Left renal pelvis (tissue), 4 donors: ENCODE results near the gene LRFN2. TPM values are rescaled to one million over a fixed set of nuclear protein-coding genes. Genes with fewer than 3 reads are reported as not detected.
A peak's percentile ranks its signal among the peaks of the same experiment; 100 is the strongest.

Experiments used
- DNase-seq, 4 donors: peaks; one replicate each; pipeline ENCODE4 v3.0.0-alpha.2; 2013; ENCODE audit warnings: low read depth in 4 of 4, low spot score in 3 of 4
- polyA plus RNA-seq, 4 donors: library from polyadenylated mRNA; unstranded; fragments of 120-200 nt; gene quantifications; one replicate each; pipeline ENCODE4 v1.2.1, GENCODE V29; 2013; ENCODE audit not compliant: insufficient read length in 4 of 4

LRFN2 gene
- polyA plus RNA-seq, 4 donors: 0.85 to 1.1 (median 1.1) TPM

DNA sequence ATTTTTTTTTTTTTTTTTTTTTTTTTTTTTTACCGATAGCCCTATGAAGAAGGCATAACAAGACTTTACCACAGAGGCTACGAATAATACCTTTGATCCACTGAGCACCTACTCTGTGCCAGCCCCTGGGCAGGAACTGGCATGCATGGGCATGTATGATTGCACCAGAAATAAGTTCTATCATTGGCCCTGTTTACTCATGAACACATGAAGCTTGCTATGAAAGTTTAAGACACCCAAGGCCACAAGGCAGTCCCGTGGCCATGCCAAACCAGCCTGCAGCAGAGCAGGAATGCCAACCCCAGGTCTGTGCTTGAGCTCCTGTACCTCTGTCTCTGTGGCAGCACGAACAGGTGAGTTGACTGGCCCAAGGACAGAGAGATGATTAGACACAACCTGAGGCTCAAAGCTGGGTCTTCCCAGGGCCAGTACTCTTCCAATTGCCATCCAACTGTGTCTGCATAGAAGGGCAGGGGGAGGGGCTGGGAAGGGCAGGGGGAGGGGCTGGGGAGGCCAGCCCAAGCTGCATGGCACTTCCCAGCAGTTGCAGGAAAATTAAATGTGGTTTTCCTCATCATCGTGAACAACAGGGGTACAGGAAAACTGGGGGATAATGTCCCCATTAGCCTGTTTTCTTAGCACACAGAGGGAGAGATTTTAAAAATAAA lies 63.5 kb downstream of the LRFN2 start:
- DNase-seq: no peak

DNA sequence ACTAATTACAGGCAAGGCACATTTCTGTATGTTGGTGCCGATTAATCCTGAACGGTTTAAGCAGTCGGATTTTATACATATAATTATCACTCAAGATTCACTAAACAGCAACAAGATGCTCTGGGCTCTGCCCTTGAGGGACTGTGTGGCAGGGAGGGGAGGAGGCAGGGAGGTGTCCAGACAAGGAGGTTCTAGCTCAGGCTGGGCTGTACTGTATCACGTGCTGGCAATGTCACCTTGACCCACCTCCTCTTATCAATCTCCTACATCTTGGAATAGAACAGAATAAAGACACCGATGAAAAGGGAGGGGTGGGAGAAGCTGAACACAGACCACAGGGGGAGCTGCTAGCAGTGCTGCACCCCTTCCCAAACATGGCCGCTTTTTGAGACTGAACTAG lies 65.7 kb downstream of the LRFN2 start:
- DNase-seq: no peak

DNA sequence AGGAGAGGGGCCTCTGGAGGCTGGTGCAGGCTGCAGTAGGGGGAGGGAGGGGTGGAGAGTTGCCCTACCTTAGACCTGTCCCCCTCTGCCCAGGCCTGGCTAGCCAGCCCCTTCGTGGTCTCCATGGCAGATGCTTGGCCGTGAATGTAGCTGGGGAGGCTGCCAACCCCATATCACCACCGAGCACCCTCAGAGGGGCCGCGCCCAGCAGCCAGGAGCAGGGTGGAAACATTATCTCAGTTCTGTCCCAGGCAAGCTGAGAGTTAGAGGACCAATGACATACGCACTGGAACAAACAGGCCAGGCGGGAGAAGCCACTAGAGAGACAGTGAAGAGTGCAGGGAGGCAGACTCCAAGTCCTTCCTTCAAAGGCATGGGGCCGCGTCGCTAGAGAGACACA lies 66.5 kb downstream of the LRFN2 start:
- DNase-seq: no peak

DNA sequence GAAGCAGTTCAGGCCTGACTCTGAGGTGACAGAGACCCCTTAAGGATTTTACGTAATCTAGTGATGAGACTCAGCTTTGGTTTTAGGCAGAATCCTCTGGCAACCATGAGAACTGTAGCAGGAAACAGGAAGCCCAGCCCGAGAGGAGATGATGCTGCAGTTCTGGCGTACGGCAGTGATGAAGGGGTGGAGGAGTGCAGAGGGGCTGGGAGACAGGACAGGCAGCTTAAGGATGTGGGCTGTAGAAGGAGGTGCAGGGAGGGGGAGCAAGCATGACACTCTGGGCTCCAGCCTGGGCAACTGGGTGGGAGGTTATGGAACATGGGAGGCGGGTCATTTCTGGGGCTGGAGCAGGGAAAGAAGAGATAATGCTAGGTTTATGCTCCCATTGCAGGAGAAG lies 67.1 kb downstream of the LRFN2 start:
- DNase-seq: no peak

- DNase-seq: no peak
Observed at GRCh38 chr6:40517654-40518053, 69.5 kb downstream of the LRFN2 start.

- DNase-seq: no peak
Observed at GRCh38 chr6:40516429-40516828, 70.7 kb downstream of the LRFN2 start.

GRCh38 chr6:40512340-40512739 lies 74.8 kb downstream of the LRFN2 start:
- no peak for DNase-seq

DNA sequence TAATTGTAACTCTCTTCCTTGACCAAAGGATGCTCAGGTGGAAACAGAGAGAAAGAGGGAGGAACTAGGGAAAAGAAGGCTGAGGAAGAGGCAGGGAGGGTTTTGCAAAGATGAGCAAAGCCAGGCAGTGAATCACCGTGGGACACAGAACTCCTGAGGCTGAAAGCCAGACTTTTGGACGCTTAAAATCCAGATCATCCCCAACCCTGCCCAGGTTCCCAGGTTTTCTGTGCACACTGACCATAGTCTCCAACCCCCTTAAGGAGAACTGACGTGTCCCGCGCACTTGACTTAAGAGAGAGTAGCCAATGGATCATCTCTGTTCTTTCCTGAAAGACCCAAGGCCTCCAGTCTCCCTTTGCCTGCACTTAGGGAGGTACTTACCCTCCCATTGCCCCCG lies 75.3 kb downstream of the LRFN2 start:
- DNase-seq: no peak

DNA sequence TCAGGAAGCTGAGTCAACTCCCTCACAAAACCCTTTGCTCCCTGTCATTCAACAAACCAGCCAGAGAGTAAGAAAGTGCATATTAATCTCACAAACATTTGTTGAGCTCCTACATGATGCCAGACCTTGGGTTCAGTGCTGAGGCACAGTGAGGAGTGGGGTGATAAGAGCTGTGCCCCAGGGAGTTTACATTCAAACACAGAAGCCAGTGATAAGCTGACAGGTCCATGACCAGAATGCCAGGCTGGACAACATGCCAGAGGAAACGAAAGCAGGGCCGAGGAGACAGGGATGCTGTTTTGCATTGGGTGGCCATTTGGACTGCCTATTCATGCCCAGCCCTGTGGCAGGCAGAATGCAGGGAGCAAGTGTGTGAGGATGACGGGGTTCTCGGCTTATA lies 76.7 kb downstream of the LRFN2 start:
- DNase-seq: no peak

- DNase-seq: no peak
Observed at GRCh38 chr6:40509716-40510260, 77.4 kb downstream of the LRFN2 start.

GRCh38 chr6:40509086-40509485 lies 78.1 kb downstream of the LRFN2 start:
- no peak for DNase-seq

DNA sequence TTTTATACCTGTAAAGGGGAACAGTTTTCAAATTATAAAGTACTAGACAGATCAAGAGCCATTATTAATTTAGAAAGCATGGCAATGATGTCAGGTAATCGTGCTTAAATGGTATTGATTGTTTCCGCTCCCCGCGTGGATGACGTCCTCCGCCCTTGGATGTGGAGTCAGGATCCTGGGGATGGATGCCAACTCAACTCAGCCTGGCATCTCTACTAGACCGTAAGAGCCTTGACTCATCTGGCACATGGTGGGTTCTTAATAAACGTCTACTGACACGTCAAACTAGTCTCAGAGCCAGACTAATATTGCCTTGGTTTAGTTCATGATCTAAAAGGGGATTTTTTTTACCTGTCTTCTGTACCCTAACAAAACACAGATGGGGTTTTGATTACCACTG lies 80.2 kb downstream of the LRFN2 start:
- no peak for DNase-seq

- DNase-seq: no peak
Observed at GRCh38 chr6:40505191-40505810, 81.9 kb downstream of the LRFN2 start.

DNA sequence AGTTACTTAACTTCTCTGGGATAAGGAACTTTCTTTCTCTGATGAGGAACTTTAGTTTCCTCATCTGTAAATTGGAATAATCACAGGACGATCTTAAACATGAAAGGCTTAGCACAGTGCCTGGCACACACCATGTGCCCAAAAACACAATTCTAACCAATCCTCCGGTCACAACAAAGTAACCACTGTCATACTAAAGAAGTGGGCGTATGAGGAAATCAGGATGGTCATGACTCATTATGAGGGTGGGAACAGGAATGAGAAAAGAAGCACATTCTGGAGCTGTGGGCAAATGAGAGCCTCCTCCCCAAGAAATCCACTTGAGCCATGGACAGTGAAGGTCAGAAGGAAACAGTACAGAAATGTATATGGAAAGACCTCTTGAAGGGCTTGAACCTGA lies 82.9 kb downstream of the LRFN2 start:
- no peak for DNase-seq

DNA sequence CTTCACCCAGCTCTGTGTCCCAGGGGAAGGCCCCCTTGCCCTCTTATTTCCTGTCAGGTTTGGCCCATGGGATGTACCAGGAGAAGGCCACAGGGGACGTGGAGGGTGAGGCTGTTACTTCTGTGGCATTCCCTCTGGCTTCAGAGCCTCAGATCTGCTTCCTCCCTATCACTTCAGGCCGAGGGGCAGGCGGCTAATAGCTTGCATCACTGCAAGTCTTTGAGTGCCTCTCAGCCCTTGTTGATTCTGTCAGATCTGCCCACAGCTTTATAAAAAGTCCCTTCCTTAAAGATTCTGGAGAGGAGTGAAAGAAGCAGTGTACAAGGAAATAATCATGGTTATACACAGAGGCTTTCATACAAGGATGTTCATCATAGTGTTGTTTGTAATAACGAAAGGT lies 86.9 kb downstream of the LRFN2 start:
- DNase-seq: no peak

DNA sequence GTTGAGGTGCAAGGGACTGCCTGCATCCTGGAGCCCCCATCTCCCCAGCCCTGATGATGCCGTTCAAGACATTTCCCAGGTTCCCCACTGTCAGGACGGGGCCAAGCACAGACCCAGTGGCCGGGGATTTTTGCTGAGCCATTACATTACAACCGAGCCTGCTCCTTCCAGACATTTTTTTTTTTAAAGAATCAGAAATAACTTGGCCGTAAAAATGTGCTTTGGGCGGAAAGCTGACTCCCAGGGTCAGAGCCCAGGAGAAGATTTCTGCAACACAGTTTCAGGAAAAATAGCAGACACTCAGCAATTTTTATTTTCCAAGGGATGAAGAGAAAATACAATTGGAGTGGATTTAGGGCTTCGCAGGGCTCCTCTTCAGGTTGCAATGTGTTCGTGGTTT lies 87.9 kb downstream of the LRFN2 start:
- DNase-seq: no peak

- DNase-seq: no peak
Observed at GRCh38 chr6:40498148-40498547, 89.0 kb downstream of the LRFN2 start.

DNA sequence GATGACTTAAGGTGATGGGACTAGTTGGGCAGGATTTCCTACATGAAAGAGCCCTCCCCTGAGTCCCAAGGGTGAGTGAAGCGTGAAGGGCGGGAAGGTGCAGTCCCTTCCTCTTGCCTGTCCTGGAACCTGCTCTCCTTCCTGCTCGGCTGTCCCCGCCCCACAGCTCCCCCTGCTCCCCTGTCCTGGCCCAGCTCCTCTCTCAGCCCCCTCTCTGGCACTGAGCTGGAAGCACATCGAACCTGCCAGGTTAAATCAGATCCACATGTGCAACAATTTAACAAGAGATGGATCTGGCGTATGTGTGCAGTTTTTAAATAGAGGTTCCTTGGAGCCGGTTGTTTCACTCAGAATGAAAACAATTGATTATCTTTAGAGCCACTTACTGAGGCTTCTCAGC lies 95.0 kb downstream of the LRFN2 start:
- DNase-seq: no peak

DNA sequence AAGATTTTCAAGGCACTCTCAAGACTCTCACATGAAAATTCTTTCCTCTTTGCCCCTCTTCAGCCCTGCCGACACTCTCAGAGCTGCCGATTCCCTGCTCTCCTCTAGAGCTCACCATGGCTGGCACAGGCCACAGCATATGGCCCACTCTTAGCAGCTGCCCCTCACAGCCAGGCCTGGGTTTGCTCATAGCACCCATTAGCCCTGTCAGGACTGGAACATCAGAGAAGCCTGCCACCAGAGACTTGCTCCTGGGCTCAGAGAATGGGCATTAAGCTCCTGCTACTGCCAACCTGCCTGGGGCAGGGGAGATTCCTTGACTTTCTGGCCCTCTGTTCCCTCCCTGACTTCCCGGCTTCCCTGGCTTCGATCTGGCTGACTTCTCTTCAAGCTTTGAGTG lies 96.7 kb downstream of the LRFN2 start:
- DNase-seq: no peak

- DNase-seq: no peak
Observed at GRCh38 chr6:40489798-40490197, 97.4 kb downstream of the LRFN2 start.

DNA sequence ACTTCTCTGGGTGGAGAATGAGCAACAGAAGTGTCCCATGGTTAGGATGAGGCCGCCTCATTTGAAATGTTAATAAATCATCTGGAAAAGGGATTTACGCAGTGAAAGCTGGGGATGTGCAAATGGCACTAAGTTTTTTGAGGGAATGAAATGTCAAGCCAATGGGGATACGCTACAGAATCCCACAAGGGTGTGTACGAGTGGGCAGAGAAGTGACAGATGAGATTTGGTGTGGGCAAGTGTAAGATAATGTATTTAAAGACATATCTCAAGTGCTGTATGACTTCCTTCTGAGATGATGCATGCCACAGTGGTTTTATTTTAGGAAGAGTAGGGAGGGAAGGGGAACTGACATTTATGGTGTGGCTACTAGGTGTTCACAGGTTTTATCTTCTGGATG lies 100.6 kb downstream of the LRFN2 start:
- DNase-seq: no peak

DNA sequence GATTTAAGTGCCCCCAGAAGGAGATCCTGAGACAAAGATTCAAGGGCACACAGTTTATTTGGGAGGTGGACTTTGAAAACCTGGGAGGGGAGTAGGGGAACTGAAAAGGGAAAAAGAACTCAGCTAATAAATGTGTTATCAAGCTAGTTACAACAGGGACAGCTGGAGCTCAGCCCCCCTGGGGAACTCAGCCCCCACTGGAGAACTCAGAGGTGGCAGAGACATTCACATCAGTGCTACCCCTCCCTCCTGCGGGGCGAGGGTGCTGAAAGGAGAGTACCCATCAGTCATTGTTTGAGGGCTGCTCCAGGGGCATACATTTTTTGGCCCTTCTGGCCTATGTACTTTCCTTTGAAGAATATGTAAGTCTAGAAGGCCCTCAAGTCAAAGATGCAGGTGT lies 101.4 kb downstream of the LRFN2 start:
- DNase-seq: no peak

- peak; percentile 20 to 49 (median 38) for DNase-seq
Observed at GRCh38 chr6:40485300-40485699, 101.9 kb downstream of the LRFN2 start.
